Endothelial cell of umbilical vein (primary cell): Measurements from ENCODE around the gene LRP3. TPM values are rescaled to one million over a fixed set of nuclear protein-coding genes. Genes with fewer than 3 reads are reported as not detected.

Experiments
- BruUV-seq: library from RNA; stranded (reverse); fragments of 400-500 nt; replicated peaks from 2 replicates; lab custom pipeline; 2021; lab: Mats Ljungman, UMichigan
- CTCF ChIA-PET: fragments of 300-600, 350-600 bp; sonication (Branson Sonifier 250); formaldehyde crosslinking; loops from one replicate; lab custom pipeline; 2021; ENCODE audit warnings: antibody characterized with exemption, inconsistent platforms; lab: Charles Lee
- POLR2A ChIA-PET: fragments of 300-600, 350-600 bp; sonication (Branson Sonifier 250); formaldehyde crosslinking; loops from one replicate; lab custom pipeline; 2021; ENCODE audit warnings: antibody characterized with exemption, inconsistent platforms; lab: Charles Lee
- DNase-seq: peaks from one replicate; pipeline ENCODE4 v3.0.0-alpha.2; 2011; ENCODE audit warnings: low read depth, low spot score
- FAIRE-seq: peaks from 2 replicates; lab custom pipeline; 2011; peaks lifted over from hg19 to GRCh38; lab: Jason Lieb, UNC
- H2AFZ ChIP-seq: 2 replicates; pipeline ENCODE4 v1.6.0; 2012; ENCODE audit warnings: low read depth, low read length, control low read depth, inconsistent platforms
- H3K27ac ChIP-seq: 2 replicates; pipeline ENCODE4 v1.5.1; 2011; ENCODE audit warnings: low read depth, mild to moderate bottlenecking, control low read depth, low read length, moderate library complexity; ENCODE audit not compliant: insufficient read depth
- H3K27me3 ChIP-seq, 2 experiments: 2 replicates each; pipeline versions ENCODE4 v1.6.0 to v1.6.1; 2011; ENCODE audit warnings: low read length in 2 of 2, mixed read lengths in 1 of 2; ENCODE audit not compliant: control insufficient read depth in 2 of 2, insufficient read depth in 2 of 2
- H3K36me3 ChIP-seq, 2 experiments: 2 replicates in 1 of 2; 3 replicates in 1 of 2; pipeline ENCODE4 v1.5.1; 2011; ENCODE audit warnings: low read length in 2 of 2, mild to moderate bottlenecking in 1 of 2, moderate library complexity in 1 of 2; ENCODE audit not compliant: control insufficient read depth in 2 of 2, insufficient read depth in 2 of 2; ENCODE audit errors: extremely low read depth in 1 of 2
- H3K4me1 ChIP-seq: 3 replicates; pipeline ENCODE4 v1.5.1; 2011; ENCODE audit warnings: mild to moderate bottlenecking, low read length; ENCODE audit not compliant: control insufficient read depth, insufficient read depth; ENCODE audit errors: extremely low read depth
- H3K4me2 ChIP-seq: 2 replicates; pipeline ENCODE4 v1.6.1; 2011; ENCODE audit warnings: low read length, control low read depth, mixed read lengths; ENCODE audit not compliant: insufficient read depth
- H3K4me3 ChIP-seq, 3 experiments: fragments of 200-600 bp in 1 of 3; sonication (generic), shearing (Covaris generic) in 1 of 3; replicated peaks in 1 of 3; 2 replicates each; pipeline ENCODE4 v1.5.1; 2011 to 2016; ENCODE audit warnings: control low read depth in 3 of 3, low read length in 3 of 3, mild to moderate bottlenecking in 2 of 3, inconsistent platforms in 1 of 3, low read depth in 1 of 3, moderate library complexity in 1 of 3; ENCODE audit not compliant: insufficient read depth in 1 of 3
- H3K79me2 ChIP-seq: 2 replicates; pipeline ENCODE4 v1.6.0; 2012; ENCODE audit warnings: low read length, inconsistent platforms; ENCODE audit not compliant: control insufficient read depth, insufficient read depth
- H3K9ac ChIP-seq: replicated peaks from 2 replicates; pipeline ENCODE3; 2011; ENCODE audit warnings: low read length, control low read depth; ENCODE audit not compliant: insufficient read depth; ENCODE audit errors: extremely low read depth
- H3K9me1 ChIP-seq: replicated peaks from 3 replicates; pipeline ENCODE4 v1.6.0; 2011; ENCODE audit warnings: mild to moderate bottlenecking, low read length; ENCODE audit not compliant: control insufficient read depth, insufficient read depth; ENCODE audit errors: extremely low read depth
- H3K9me3 ChIP-seq: replicated peaks from 2 replicates; pipeline ENCODE4 v1.5.1; 2012; ENCODE audit warnings: low read length, inconsistent platforms; ENCODE audit not compliant: control insufficient read depth, insufficient read depth
- H4K20me1 ChIP-seq: replicated peaks from 2 replicates; pipeline ENCODE3; 2011; ENCODE audit warnings: mild to moderate bottlenecking, low read length; ENCODE audit not compliant: control insufficient read depth, insufficient read depth; ENCODE audit errors: extremely low read depth
- CTCF ChIP-seq, 2 donors: IDR thresholded peaks; 1 replicate in 1 of 2; 2 replicates in 1 of 2; pipeline ENCODE4 v1.5.1; 2011; ENCODE audit warnings: low read length in 2 of 2, mild to moderate bottlenecking in 2 of 2, moderate library complexity in 2 of 2, control low read depth in 1 of 2, inconsistent platforms in 1 of 2, low read depth in 1 of 2; ENCODE audit not compliant: insufficient read depth in 1 of 2; ENCODE audit errors: extremely low read depth in 1 of 2
- JUN ChIP-seq: IDR thresholded peaks from 2 replicates; pipeline ENCODE4 v1.6.1; 2011; ENCODE audit warnings: borderline replicate concordance, low read depth; ENCODE audit not compliant: insufficient read length, insufficient read depth
- MYC ChIP-seq: IDR thresholded peaks from one replicate; pipeline ENCODE4 v1.6.1; 2011; ENCODE audit warnings: mild to moderate bottlenecking, low read depth, low read length
- POLR2A ChIP-seq: IDR thresholded peaks from 2 replicates; pipeline ENCODE4 v1.6.1; 2012; ENCODE audit warnings: low read depth, mild to moderate bottlenecking, control low read depth, low read length
- POLR2AphosphoS5 ChIP-seq: IDR thresholded peaks from 2 replicates; pipeline ENCODE4 v1.6.1; 2012; ENCODE audit warnings: low read depth, mild to moderate bottlenecking, control low read depth, low read length, moderate library complexity; ENCODE audit not compliant: insufficient read depth
- dilution Hi-C: fragments of 300-500 bp; cut with MboI; formaldehyde crosslinking; loops from one replicate; pipeline ENCODE4 v1.15.0; 2019; ENCODE audit warnings: low sequenced_read_pairs; ENCODE audit not compliant: extremely low pct_ligation_motif_present
- intact Hi-C: fragments of 100-400 bp; cut with micrococcal nuclease; formaldehyde crosslinking; loops from one replicate; pipeline ENCODE4 v1.10.0; 2022
- polyA plus RNA-seq, 4 experiments: library from polyadenylated mRNA; depleted of rRNA in 3 of 4; stranded (reverse) in 3 of 4; unstranded in 1 of 4; fragments of >200 nt; gene quantifications; 2 replicates each; pipeline versions ENCODE4 v1.2.1 to v1.2.3, GENCODE V29; 2011 to 2012; ENCODE audit warnings: missing spikeins in 1 of 4
- total RNA-seq: library from RNA; stranded (reverse); gene quantifications from 2 replicates; pipeline ENCODE4 v1.2.3, GENCODE V29; 2021
- TF ChIP-seq, protein P1 (sequence below): IDR thresholded peaks from 2 replicates; pipeline ENCODE4 v1.6.1; 2011; ENCODE audit not compliant: insufficient read depth, insufficient read length

Gene LRP3
- total and polyA plus RNA-seq, 2 donors (not counting 3 experiments of a cell fraction or from before 2014, with no cell fraction given), result 14.3 to 19.4 TPM

DNA sequence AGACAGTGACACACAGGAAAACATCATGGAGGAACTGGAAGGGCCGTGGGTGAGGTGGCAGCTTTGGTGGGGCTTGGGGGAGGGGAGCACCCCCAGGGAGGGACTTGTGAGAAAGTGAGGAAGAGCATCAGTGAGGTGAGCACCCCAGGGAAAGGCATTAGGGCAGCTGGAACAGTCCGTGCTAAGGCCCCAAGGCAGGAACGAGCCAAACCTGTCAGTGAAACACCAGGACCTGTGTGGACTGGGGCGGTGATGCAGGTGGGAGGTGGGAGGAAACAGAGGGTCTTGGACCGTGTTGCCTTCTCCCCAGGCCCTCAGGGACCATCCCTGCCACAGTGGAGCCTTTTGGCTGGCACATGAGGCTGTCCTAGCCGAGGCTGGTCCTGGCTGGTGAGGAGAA, 48.8 kb downstream of the LRP3 start:
- no peak overlapping the region for H3K9ac ChIP-seq
- no peaks in the 10 kb centered on the region for H4K20me1 ChIP-seq
- no peak overlapping the region for H3K4me3 ChIP-seq
- no peak overlapping the region for H2AFZ ChIP-seq
- ChIA-PET POLR2A (no interaction called here), CTCF (interaction anchor here (1.3 to 9.5 kb wide), 3 partner anchors 162 to 172 kb away, joined by 3 to 181 read pairs (median 6); no protein-coding TSS in a partner anchor)
- intact Hi-C loops, result loop anchor here (2.0 kb wide), 1 partner anchor 528 kb away; no protein-coding TSS in a partner anchor
- H3K4me2 ChIP-seq, result no peak overlapping the region
- no peaks in the 10 kb centered on the region for H3K4me1 ChIP-seq
- no peaks in the 10 kb centered on the region for H3K9me3 ChIP-seq
- DNase-seq (no peak), FAIRE-seq (no peak)
- TF ChIP-seq POLR2AphosphoS5 (no peak), POLR2A (no peak), JUN (no peak)
- no peaks in the 10 kb centered on the region for H3K27me3 ChIP-seq
- BruUV-seq, result no TSS peak
- H3K9me1 ChIP-seq, result no peaks in the 10 kb centered on the region
- no peaks in the 10 kb centered on the region for H3K36me3 ChIP-seq
- no peaks in the 10 kb centered on the region for H3K79me2 ChIP-seq
- dilution Hi-C loops, result no loop called here
- H3K27ac ChIP-seq, result no peak overlapping the region

- no peaks in the 10 kb centered on the region for H3K27me3 ChIP-seq
- H3K79me2 ChIP-seq, result no peaks in the 10 kb centered on the region
- H2AFZ ChIP-seq, result no peak overlapping the region
- no TSS peak for BruUV-seq
- FAIRE-seq (no peak), DNase-seq (no peak)
- no peak overlapping the region for H3K4me3 ChIP-seq
- no peaks in the 10 kb centered on the region for H3K4me1 ChIP-seq
- CTCF ChIA-PET, result interaction anchor here (0.6 to 1.5 kb wide), 5 partner anchors 8 to 161 kb away, joined by 3 to 6 read pairs (median 3); no protein-coding TSS in a partner anchor
- no peaks in the 10 kb centered on the region for H3K9me3 ChIP-seq
- intact Hi-C loops, result no loop called here
- no peaks in the 10 kb centered on the region for H4K20me1 ChIP-seq
- TF ChIP-seq CTCF (IDR thresholded peaks at IDR 0.05; ENCODE audit: extremely low read depth in 1 of 2, insufficient read depth in 1 of 2, low read depth in 1 of 2, low read length in 2 of 2) (peak; percentile 44), MYC (no peak)
- TF ChIP-seq, protein P1, sequence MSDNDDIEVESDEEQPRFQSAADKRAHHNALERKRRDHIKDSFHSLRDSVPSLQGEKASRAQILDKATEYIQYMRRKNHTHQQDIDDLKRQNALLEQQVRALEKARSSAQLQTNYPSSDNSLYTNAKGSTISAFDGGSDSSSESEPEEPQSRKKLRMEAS, result peak; percentile 53
- no peak overlapping the region for H3K27ac ChIP-seq
- H3K9me1 ChIP-seq, result no peaks in the 10 kb centered on the region
- H3K36me3 ChIP-seq, result no peaks in the 10 kb centered on the region
- no peak overlapping the region for H3K4me2 ChIP-seq
- POLR2A ChIA-PET, result no interaction called here
- dilution Hi-C loops, result no loop called here
- no peak overlapping the region for H3K9ac ChIP-seq
Measured at GRCh38 chr19:33245948-33246708, 52.0 kb downstream of the LRP3 start.
